GM18907 (cell line): Measurements from ENCODE around the gene SLC38A5.
A peak's percentile ranks its signal among the peaks of the same experiment; 100 is the strongest.
"Not testable (repeated sequence)": the region's sequence is repeated elsewhere in the genome, so short reads cannot be mapped to it uniquely, and the experiment has no call there.

Source experiments
- ATAC-seq: cut with Tn5 transposase; IDR thresholded peaks from one replicate; pipeline ENCODE4 v1.9.1; 2021; ENCODE audit warnings: mild to moderate bottlenecking, moderate library complexity; ENCODE audit not compliant: unreplicated experiment

SLC38A5 gene

DNA sequence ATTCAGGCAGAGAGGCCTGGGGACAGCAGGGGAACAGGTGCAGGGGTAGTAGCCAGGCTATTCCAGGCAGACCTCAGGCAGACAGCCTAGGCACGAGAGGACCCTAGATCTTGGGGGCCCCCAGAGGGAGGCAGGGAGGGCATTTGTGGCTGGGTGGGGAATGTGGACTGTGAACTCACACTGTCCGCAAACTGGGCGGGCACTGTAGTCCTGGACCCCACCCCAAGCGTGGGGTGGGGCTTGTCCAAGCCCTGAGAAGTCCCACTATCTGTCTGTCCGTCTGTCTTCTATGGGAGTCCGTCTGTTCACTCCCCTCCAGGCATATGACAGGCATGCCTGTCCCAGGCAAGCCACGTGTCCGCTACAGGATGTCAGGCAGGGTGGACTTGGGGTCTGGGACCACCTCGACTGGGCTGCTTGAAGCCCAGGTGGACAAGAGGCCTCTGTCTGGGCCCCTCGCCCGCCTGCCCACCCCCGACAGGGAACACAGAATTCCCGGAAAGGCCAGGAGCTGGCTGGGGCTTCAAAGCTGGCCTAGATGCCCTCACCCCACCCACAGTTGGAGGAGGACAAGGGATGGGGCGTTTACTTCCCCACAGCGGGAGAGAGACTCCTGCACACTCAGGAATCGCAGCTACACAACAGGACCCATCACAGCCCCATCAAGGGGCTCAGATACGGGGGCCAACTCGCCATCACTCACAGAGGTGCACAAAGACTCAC lies at the start of gene SLC38A5:
Gene SLC38A5 (minus strand): TSS at position 151 of the 723 bp plus-strand sequence. CDS start 2,336 bp downstream, outside the sequence.
- no peak for ATAC-seq

GRCh38 chrX:48519481-48519880 lies 49.4 kb upstream of the SLC38A5 start:
- ATAC-seq, result not testable (repeated sequence)

DNA sequence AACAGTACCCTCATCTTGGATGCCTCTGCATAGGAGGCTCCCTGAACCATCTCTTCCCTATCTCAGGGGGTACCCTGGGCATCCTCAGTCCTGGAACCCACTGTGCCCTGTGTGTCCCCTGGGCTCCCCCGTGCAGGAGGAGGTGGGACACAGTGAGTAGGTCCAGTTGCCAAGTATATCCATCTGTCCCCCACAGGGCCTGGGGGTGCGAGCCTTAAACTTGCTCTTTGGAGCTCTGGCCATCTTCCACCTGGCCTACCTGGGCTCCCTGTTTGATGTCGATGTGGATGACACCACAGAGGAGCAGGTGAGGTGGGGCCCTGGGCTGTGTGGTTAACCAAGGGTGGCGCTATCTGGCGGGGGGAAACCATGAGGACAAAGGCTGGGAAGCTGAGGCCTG lies 46.9 kb upstream of the SLC38A5 start:
- no peak for ATAC-seq

- ATAC-seq, result no peak
Observed at GRCh38 chrX:48516285-48516684, 46.2 kb upstream of the SLC38A5 start.

DNA sequence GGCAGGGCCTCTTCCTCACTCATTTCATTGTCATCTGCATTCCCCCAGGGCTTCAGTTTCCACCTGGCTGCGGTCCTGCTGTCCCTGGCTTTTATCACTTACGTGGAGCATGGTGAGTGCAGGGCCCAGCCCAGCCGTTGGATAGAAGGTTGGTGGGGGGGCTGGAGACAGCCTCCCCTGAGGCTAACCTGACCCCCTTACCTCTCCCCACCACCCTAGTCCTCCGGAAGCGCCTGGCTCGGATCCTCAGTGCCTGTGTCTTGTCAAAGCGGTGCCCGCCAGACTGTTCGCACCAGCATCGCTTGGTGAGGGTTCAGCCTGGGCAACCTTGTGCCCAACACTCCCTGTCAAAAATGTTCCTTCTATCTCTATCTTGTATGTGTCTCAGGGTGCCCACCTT lies 45.8 kb upstream of the SLC38A5 start:
- no peak for ATAC-seq

GRCh38 chrX:48514868-48515460 lies 44.9 kb upstream of the SLC38A5 start:
- no peak for ATAC-seq

DNA sequence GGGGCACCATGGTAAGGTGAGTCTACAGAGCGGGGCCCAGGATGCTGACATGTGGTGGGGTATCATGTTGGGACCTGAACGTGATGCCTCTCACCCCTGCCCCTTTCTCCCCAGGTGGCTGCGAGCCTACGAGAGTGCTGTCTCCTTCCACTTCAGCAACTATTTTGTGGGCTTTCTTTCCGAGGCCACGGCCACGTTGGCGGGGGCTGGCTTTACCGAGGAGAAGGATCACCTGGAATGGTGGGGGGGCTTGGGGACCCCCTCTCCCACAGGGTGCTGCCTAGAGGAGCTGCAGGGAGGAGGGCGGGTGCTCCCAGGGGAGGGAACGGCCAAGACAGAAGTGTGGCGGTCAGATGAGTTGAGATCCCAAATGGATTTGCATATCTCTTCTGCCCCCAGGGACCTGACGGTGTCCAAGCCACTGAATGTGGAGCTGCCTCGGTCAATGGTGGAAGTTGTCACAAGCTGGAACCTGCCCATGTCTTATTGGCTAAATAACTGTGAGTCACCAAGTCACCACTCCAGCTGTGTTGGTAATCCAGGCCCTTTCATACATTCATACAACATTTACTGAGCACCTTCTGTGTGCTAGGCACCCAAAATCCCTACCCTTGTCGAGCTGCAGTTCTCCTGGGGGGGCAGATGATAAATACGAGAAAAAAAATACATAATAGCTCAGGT lies 44.2 kb upstream of the SLC38A5 start:
- no peak for ATAC-seq

DNA sequence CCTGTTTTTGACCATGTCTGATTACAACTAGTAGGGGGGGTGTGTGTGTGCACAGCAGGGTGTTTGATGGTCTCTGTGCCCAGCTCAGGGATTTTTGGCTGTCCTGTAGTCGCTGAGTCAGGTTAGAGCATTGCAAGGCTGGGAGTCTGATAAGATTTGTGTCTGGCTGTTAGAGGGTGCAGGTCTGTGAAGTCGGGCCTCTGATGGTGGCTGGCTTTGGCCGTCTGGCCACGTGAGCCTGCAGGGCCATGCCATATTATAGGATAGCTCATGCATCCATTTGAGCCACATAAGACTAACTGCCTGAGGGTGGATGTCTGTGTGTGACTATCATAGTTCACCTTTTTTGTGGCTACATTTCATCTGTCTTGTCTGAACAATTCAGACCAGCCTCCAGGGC lies 43.6 kb upstream of the SLC38A5 start:
- ATAC-seq, result no peak

DNA sequence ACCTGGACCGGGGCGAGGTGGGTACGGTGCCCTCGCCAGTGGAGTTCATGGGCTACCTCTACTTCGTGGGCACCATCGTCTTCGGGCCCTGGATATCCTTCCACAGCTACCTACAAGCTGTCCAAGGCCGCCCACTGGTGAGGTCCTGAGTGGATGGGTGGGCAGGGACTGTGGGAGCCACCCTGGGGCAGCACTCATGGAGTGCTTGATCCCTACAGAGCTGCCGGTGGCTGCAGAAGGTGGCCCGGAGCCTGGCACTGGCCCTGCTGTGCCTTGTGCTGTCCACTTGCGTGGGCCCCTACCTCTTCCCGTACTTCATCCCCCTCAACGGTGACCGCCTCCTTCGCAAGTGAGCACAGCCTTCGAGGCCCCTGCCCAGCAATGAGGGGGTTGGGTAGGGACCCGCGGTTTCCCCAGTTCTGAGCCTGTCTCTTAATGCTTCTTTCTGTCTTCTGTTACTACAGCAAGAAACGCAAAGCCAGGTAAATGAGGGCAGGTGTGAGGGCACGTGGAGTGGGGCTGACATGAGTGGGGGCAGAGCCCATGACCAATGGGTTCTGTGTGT lies 42.4 kb upstream of the SLC38A5 start:
- ATAC-seq, result no peak

GRCh38 chrX:48511560-48511959 lies 41.5 kb upstream of the SLC38A5 start:
- ATAC-seq, result no peak

DNA sequence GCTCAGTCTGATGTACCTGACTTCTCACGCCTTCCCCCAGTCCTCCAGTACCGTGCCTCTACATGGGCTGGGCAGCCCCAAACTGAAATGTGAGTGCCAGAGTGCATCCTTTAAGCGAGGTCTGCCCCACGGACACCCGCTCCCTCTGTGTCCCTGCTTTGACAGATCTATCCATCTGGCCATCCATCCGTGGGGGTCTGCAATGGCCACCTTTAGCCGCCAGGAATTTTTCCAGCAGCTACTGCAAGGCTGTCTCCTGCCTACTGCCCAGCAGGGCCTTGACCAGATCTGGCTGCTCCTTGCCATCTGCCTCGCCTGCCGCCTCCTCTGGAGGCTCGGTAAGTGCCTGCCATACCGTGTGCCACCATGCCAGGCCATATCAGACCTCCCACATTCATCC lies 39.6 kb upstream of the SLC38A5 start:
- ATAC-seq, result no peak

GRCh38 chrX:48509245-48509590 lies 39.2 kb upstream of the SLC38A5 start:
- peak; percentile 16 for ATAC-seq

GRCh38 chrX:48508400-48509244 lies 38.6 kb upstream of the SLC38A5 start, which contains the start of gene PORCN:
Gene PORCN, plus strand, starts transcription at chrX:48508992. Its CDS starts 829 bp downstream, at chrX:48509821.
- ATAC-seq, result peak; percentile 73

GRCh38 chrX:48507246-48507645 lies 37.2 kb upstream of the SLC38A5 start:
- ATAC-seq, result no peak

DNA sequence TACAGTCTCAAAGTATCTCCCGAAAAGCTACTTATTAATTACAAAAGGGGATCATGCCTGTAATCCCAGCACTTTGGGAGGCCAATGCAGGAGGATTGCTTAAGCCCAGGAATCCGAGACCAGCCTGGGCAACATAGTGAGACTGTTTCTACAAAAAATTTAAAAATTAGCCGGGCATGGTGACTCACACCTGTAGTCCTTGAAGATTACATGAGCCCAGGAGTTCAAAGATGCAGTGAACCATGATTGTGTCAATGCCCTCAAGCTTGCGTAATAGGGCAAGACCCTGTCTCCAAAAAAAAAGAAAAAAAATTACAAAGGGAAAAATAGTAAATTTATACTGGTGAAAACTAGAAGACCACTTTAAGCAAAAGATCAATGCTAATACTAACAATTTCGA lies 35.4 kb upstream of the SLC38A5 start:
- ATAC-seq, result no peak

DNA sequence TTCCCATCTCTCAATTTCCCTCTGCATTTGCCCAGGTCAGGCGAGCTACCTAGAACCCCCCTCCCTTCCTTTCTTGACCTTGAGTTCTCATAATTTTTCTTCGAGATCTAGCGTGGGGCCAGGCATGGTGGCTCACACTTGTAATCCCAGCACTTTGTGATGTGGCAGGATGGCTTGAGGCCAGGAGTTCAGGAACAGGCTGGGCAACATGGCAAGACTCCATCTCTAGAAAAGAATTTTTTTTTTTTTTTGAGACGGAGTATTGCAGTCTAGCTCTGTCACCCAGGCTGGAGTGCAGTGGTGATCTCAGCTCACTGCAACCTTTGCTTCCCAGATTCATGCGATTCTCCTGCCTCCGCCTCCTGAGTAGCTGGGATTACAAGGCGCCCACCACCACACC lies 34.2 kb upstream of the SLC38A5 start:
- ATAC-seq, result no peak

DNA sequence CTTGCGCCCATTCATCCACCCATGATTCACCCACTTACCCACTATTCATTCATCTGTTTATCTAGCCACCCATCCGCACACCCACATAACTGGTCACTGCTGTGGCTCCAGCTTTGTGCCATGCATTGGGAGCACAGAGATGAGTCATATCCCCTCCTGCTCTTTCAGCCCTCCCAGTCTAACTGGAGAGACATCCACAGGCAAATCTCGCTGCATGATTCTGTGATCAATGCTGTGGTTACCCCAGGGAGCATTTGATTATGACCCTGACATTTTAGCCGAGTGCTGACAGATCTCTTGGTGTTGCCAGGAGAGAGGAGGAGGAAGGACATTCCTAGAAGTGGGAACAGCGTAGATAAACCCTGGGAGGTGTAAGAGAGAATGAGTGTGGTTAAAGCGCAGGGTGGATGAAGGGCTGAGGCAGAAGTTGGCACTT lies 28.3 kb upstream of the SLC38A5 start:
- no peak for ATAC-seq

DNA sequence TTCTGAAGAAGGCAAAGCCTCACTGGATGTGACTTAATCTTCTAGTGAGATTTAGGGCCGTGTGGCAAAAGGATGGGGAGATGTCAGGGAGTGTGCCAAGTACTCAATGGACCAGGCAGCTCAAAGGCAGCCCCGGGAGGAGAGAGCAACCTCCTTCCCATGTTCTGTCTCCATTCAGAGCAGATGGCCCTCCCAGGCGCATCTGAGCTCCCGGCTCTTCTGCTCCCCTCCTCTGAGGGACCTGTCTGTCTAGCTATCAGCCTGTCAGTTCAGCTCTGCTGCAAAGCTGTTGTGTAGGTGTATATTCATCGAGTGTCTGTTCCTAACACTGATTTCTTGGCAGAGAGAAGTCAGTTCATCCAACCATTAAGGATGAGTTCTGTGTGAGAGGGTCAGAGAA lies 27.8 kb upstream of the SLC38A5 start:
- no peak for ATAC-seq

DNA sequence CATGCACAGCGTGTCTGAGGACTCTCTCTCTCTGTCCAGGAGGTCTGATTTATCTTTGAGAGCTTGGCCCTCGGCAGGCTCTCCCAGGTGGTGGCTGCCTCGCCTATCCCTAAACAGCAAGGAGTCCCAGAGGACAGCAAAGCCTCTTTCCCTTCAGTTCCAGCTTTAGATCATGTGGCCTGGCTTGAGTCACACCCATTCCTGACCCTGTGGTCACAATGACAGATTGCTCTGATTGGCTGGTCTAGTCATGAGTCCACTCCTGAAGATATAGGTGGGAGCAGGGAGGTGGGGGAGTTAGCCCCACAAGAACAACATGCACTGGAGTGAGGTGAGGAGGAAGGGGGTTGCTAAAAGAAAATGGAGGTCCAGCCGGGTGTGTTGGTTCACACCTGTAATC lies 26.6 kb upstream of the SLC38A5 start:
- ATAC-seq, result no peak

DNA sequence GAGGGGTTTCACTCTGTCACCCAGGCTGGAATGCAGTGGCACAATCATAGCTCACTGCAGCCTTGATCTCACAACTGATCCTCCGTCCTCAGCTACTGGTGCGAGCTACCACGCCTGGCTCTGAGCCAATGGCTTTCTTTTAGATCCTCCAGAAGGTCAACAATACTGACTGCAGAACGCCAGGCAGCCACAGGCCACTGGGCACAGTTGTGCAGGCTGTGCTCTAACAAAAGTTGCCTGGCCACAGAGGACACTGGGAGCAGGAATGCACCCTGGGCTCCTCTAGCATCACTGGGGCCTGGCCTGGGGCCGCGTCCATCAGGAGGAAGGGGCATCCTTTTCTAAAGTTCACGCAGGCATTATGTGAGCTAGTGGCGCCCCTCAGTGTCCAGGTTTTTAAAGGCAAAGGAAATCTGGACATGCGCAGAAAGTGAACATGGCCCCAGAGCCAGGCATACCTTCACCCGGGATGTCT lies 23.9 kb upstream of the SLC38A5 start:
- no peak for ATAC-seq
